OCI-LY3 (cell line): ENCODE results near the gene TMEM30A.

Source experiments
- CTCF ChIP-seq: fragments of 200-600, 300-600 bp; sonication (generic); IDR thresholded peaks from 2 replicates; pipeline ENCODE4 v1.5.1; 2014; ENCODE audit warnings: antibody characterized with exemption, low read length, low read depth
- EZH2phosphoT487 ChIP-seq: fragments of 200-600 bp; shearing (Covaris generic); IDR thresholded peaks from 2 replicates; pipeline ENCODE4 v1.6.1; 2018; ENCODE audit warnings: antibody characterized with exemption, mixed run types, low read depth

- TF ChIP-seq CTCF (no peak), EZH2phosphoT487 (no peak)
These were observed 1.9 kb downstream of the TMEM30A start for GRCh38 chr6:75282706-75283105.
